H1 (cell line): ENCODE data around the gene BAD. TPM values are rescaled to one million over a fixed set of nuclear protein-coding genes. Genes with fewer than 3 reads are reported as not detected.

Experiments
- CTCF ChIA-PET: fragments of 300-600 bp; sonication (Branson Sonifier 250); formaldehyde crosslinking; loops from one replicate; lab custom pipeline; 2021; ENCODE audit not compliant: partially characterized antibody; lab: Charles Lee
- POLR2A ChIA-PET: fragments of 300-600 bp; sonication (Branson Sonifier 250); formaldehyde crosslinking; loops from one replicate; lab custom pipeline; 2021; ENCODE audit warnings: inconsistent platforms; ENCODE audit not compliant: partially characterized antibody; lab: Charles Lee
- DNase-seq, 2 experiments: peaks; one replicate each; pipeline versions ENCODE4 v3.0.0 to v3.0.0-alpha.2; 2010 to 2022; ENCODE audit warnings: low spot score in 2 of 2, low read depth in 1 of 2, mixed read lengths in 1 of 2
- FAIRE-seq: peaks from 2 replicates; lab custom pipeline; 2011; peaks lifted over from hg19 to GRCh38; lab: Jason Lieb, UNC
- H2AFZ ChIP-seq: 2 replicates; pipeline ENCODE4 v1.8.1; 2012; ENCODE audit warnings: low read length, inconsistent platforms
- H2AK5ac ChIP-seq: 2 replicates; pipeline ENCODE4 v1.6.1; 2013; ENCODE audit warnings: low read depth, low read length
- H2BK120ac ChIP-seq: replicated peaks from 2 replicates; pipeline ENCODE3; 2013; ENCODE audit warnings: low read depth, low read length, inconsistent platforms
- H2BK12ac ChIP-seq: 2 replicates; pipeline ENCODE4 v1.6.1; 2013; ENCODE audit warnings: low read depth, low read length
- H2BK15ac ChIP-seq: 2 replicates; pipeline ENCODE4 v1.6.1; 2013; ENCODE audit warnings: low read length
- H2BK20ac ChIP-seq: 2 replicates; pipeline ENCODE4 v1.6.1; 2013; ENCODE audit warnings: low read length
- H2BK5ac ChIP-seq: 2 replicates; pipeline ENCODE4 v1.6.1; 2013; ENCODE audit warnings: low read depth, low read length
- H3K14ac ChIP-seq: 2 replicates; pipeline ENCODE4 v1.6.1; 2013; ENCODE audit warnings: inconsistent platforms; ENCODE audit not compliant: insufficient read length
- H3K18ac ChIP-seq: 2 replicates; pipeline ENCODE4 v1.6.1; 2013; ENCODE audit warnings: low read length; ENCODE audit errors: extremely low read depth
- H3K23ac ChIP-seq: 2 replicates; pipeline ENCODE4 v1.6.1; 2013; ENCODE audit warnings: inconsistent platforms; ENCODE audit not compliant: insufficient read length
- H3K23me2 ChIP-seq: 2 replicates; pipeline ENCODE4 v1.6.1; 2013; ENCODE audit warnings: low read depth, low read length
- H3K27ac ChIP-seq: 2 replicates; pipeline ENCODE4 v1.6.1; 2011; ENCODE audit warnings: low read depth, low read length, inconsistent platforms
- H3K27me3 ChIP-seq, 4 experiments: replicated peaks in 1 of 4; 1 replicate in 1 of 4; 2 replicates in 3 of 4; pipeline versions ENCODE4 v1.6.1 to v1.8.1; 2011 to 2013; ENCODE audit warnings: low read length in 3 of 4, mild to moderate bottlenecking in 3 of 4, inconsistent platforms in 2 of 4, mixed read lengths in 2 of 4, moderate library complexity in 1 of 4; ENCODE audit not compliant: control insufficient read depth in 3 of 4, insufficient read depth in 3 of 4; ENCODE audit errors: extremely low read depth in 1 of 4
- H3K36me3 ChIP-seq, 4 experiments: 2 replicates each; pipeline versions ENCODE4 v1.6.1 to v1.8.1; 2011 to 2013; ENCODE audit warnings: mild to moderate bottlenecking in 4 of 4, low read length in 3 of 4, moderate library complexity in 2 of 4, control low read depth in 1 of 4, inconsistent platforms in 1 of 4; ENCODE audit not compliant: insufficient read depth in 4 of 4, control insufficient read depth in 2 of 4
- H3K4ac ChIP-seq: replicated peaks from 2 replicates; pipeline ENCODE3; 2013; ENCODE audit warnings: low read length, low read depth, mixed read lengths, inconsistent platforms; ENCODE audit not compliant: insufficient read length
- H3K4me1 ChIP-seq, 4 experiments: replicated peaks in 1 of 4; 1 replicate in 1 of 4; 2 replicates in 3 of 4; pipeline versions ENCODE4 v1.6.1 to v1.8.1; 2011 to 2013; ENCODE audit warnings: low read length in 3 of 4, inconsistent platforms in 2 of 4, mixed read lengths in 1 of 4; ENCODE audit not compliant: insufficient read depth in 4 of 4, control insufficient read depth in 3 of 4
- H3K4me2 ChIP-seq, 2 experiments: 2 replicates each; pipeline versions ENCODE4 v1.6.1 to v1.8.1; 2011 to 2013; ENCODE audit warnings: low read depth in 2 of 2, low read length in 2 of 2, control low read depth in 1 of 2, inconsistent platforms in 1 of 2, mild to moderate bottlenecking in 1 of 2; ENCODE audit not compliant: insufficient read depth in 1 of 2
- H3K4me3 ChIP-seq, 4 experiments: fragments of 200-600, 300-600 bp in 1 of 4; sonication (generic), shearing (Covaris generic), sonication (Bioruptor Twin) in 1 of 4; 2 replicates each; pipeline versions ENCODE4 v1.5.1 to v1.8.1; 2011 to 2016; ENCODE audit warnings: low read length in 4 of 4, low read depth in 3 of 4, control low read depth in 2 of 4, inconsistent platforms in 2 of 4, mild to moderate bottlenecking in 2 of 4, mixed read lengths in 1 of 4, moderate library complexity in 1 of 4; ENCODE audit not compliant: insufficient read depth in 2 of 4; ENCODE audit errors: extremely low read depth in 1 of 4
- H3K56ac ChIP-seq: replicated peaks from 2 replicates; pipeline ENCODE3; 2013; ENCODE audit warnings: low read depth, mild to moderate bottlenecking, mixed read lengths, low read length, inconsistent platforms; ENCODE audit not compliant: insufficient read length
- H3K79me1 ChIP-seq: 2 replicates; pipeline ENCODE4 v1.6.1; 2013; ENCODE audit warnings: low read depth, low read length, control low read depth
- H3K79me2 ChIP-seq, 2 experiments: 2 replicates each; pipeline versions ENCODE4 v1.6.1 to v1.8.1; 2012 to 2013; ENCODE audit warnings: low read length in 2 of 2, mild to moderate bottlenecking in 2 of 2, inconsistent platforms in 1 of 2; ENCODE audit not compliant: insufficient read depth in 2 of 2, control insufficient read depth in 1 of 2
- H3K9ac ChIP-seq, 4 experiments: replicated peaks in 1 of 4; 1 replicate in 1 of 4; 2 replicates in 3 of 4; pipeline versions ENCODE4 v1.6.1 to v1.8.1; 2011 to 2013; ENCODE audit warnings: low read depth in 3 of 4, low read length in 3 of 4, control low read depth in 2 of 4, mild to moderate bottlenecking in 2 of 4, moderate library complexity in 2 of 4, inconsistent platforms in 1 of 4; ENCODE audit errors: extremely low read depth in 1 of 4
- H3K9me3 ChIP-seq, 2 experiments: 2 replicates each; pipeline versions ENCODE4 v1.6.1 to v1.8.1; 2012 to 2013; ENCODE audit warnings: mild to moderate bottlenecking in 2 of 2, moderate library complexity in 2 of 2, control low read depth in 1 of 2, inconsistent platforms in 1 of 2, low read depth in 1 of 2, low read length in 1 of 2, mixed read lengths in 1 of 2; ENCODE audit not compliant: insufficient read depth in 2 of 2
- H4K20me1 ChIP-seq, 2 experiments: replicated peaks in 1 of 2; 2 replicates each; pipeline versions ENCODE3 to v1.8.1; 2011 to 2013; ENCODE audit warnings: inconsistent platforms in 2 of 2, low read length in 2 of 2, mild to moderate bottlenecking in 1 of 2; ENCODE audit not compliant: insufficient read depth in 2 of 2, control insufficient read depth in 1 of 2
- H4K5ac ChIP-seq: 2 replicates; pipeline ENCODE4 v1.6.1; 2013; ENCODE audit warnings: low read length, low read depth, mixed read lengths, inconsistent platforms; ENCODE audit not compliant: insufficient read length
- H4K8ac ChIP-seq: 2 replicates; pipeline ENCODE4 v1.8.0; 2013; ENCODE audit warnings: mild to moderate bottlenecking, moderate library complexity, low read length, inconsistent platforms; ENCODE audit not compliant: insufficient read depth; ENCODE audit errors: extremely low read depth
- H4K91ac ChIP-seq: replicated peaks from 2 replicates; pipeline ENCODE3; 2013; ENCODE audit warnings: low read length, mixed read lengths, inconsistent platforms; ENCODE audit not compliant: insufficient read length
- CBX5 ChIP-seq: fragments of 300-800, 300-1000 bp; sonication (generic); IDR thresholded peaks from 2 replicates; pipeline ENCODE4 v1.7.1; 2016; ENCODE audit warnings: antibody characterized with exemption, low read length, low read depth
- CBX8 ChIP-seq: fragments of 300-800, 300-1000 bp; sonication (generic); IDR thresholded peaks from 2 replicates; pipeline ENCODE4 v1.7.1; 2016; ENCODE audit warnings: low read depth, low read length, borderline replicate concordance
- GTF2F1 ChIP-seq: IDR thresholded peaks from 2 replicates; pipeline ENCODE4 v1.6.1; 2012; ENCODE audit warnings: low read depth, low read length, improper control_type of control experiment, borderline replicate concordance
- NRF1 ChIP-seq: IDR thresholded peaks from 2 replicates; pipeline ENCODE4 v1.6.1; 2011; ENCODE audit warnings: mild to moderate bottlenecking, low read depth, low read length, improper control_type of control experiment
- POLR2A ChIP-seq, 2 experiments: IDR thresholded peaks; 1 replicate in 1 of 2; 2 replicates in 1 of 2; pipeline ENCODE4 v1.6.1; 2011; ENCODE audit warnings: low read depth in 2 of 2, low read length in 2 of 2, mild to moderate bottlenecking in 2 of 2; ENCODE audit errors: control extremely low read depth in 1 of 2
- RAD21 ChIP-seq, 2 experiments: IDR thresholded peaks in 1 of 2; conservative IDR thresholded peaks in 1 of 2; 2 replicates each; pipeline ENCODE4 v1.6.1; 2011; ENCODE audit warnings: low read depth in 2 of 2, low read length in 2 of 2, improper control_type of control experiment in 1 of 2, inconsistent platforms in 1 of 2, mild to moderate bottlenecking in 1 of 2, moderate library complexity in 1 of 2
- SAP30 ChIP-seq: fragments of 300-600 bp; sonication (generic); IDR thresholded peaks from 2 replicates; pipeline ENCODE4 v1.7.1; 2012; ENCODE audit warnings: low read length, moderate library complexity, mild to moderate bottlenecking, inconsistent platforms; ENCODE audit not compliant: insufficient read depth, insufficient replicate concordance
- SP1 ChIP-seq: IDR thresholded peaks from 2 replicates; pipeline ENCODE4 v1.6.1; 2011; ENCODE audit warnings: low read depth, low read length
- SUZ12 ChIP-seq: fragments of 200-600 bp; sonication (generic); IDR thresholded peaks from 2 replicates; pipeline ENCODE4 v1.6.1; 2012; ENCODE audit warnings: mild to moderate bottlenecking, inconsistent platforms, low read length, moderate library complexity, mixed read lengths
- TBP ChIP-seq: IDR thresholded peaks from 2 replicates; pipeline ENCODE4 v1.6.1; 2011; ENCODE audit warnings: low read depth, low read length, improper control_type of control experiment
- WGBS, 2 experiments: shearing (Covaris generic) in 1 of 2; methylation state at CpG; one replicate each; pipeline versions ENCODE4 v1.1.6 to v1.1.7; 2013 to 2015; ENCODE audit warnings: low lambda C conversion rate in 2 of 2, mixed read lengths in 2 of 2, inconsistent platforms in 1 of 2, low coverage in 1 of 2, missing lambda C conversion rate in 1 of 2; ENCODE audit not compliant: insufficient replicate concordance in 2 of 2, insufficient coverage in 1 of 2, insufficient read length in 1 of 2; ENCODE audit errors: extremely low coverage in 1 of 2, missing lambda C conversion rate in 1 of 2; 5-methylcytosine and 5-hydroxymethylcytosine counted together
- polyA plus RNA-seq, 7 experiments: library from polyadenylated mRNA; depleted of rRNA in 3 of 7; stranded (reverse) in 5 of 7; unstranded in 2 of 7; fragments of >200 nt in 5 of 7; fragments of 200-250 nt in 2 of 7; gene quantifications; 1 replicate in 5 of 7; 2 replicates in 1 of 7; 4 replicates in 1 of 7; pipeline versions ENCODE4 v1.2.1 to v1.2.3, GENCODE V29; 2011 to 2013; ENCODE audit warnings: missing spikeins in 2 of 7, mixed read lengths in 2 of 7
- total RNA-seq: library from RNA; stranded (reverse); fragmentation: NEBNext Ultra II Directional; extraction: Animal tissue kit (Norgen Biotek cat#: 25700); gene quantifications from 2 replicates; pipeline ENCODE4 v1.2.1, GENCODE V29; 2021

The BAD gene
- total and polyA plus RNA-seq, 2 of the 8 experiments (the other 6 are each of a cell fraction or from before 2014, with no cell fraction given): 23.1 to 33.7 TPM

- peaks cover 0 to 16% (median 8%) of the 10 kb centered on the region in 4 experiments; a peak in 6 of 7 replicates for H3K4me1 ChIP-seq
- H3K27ac ChIP-seq: peak overlapping the region; percentile 87; the same call in 1 of the 2 replicates
- no peak overlapping the region for H2BK20ac ChIP-seq
- peaks cover 14% of the 10 kb centered on the region for H3K23me2 ChIP-seq
- no peak for DNase-seq
- H3K9me3 ChIP-seq: no peaks in the 10 kb centered on the region
- no peak for FAIRE-seq
- H4K91ac ChIP-seq: peak overlapping the region; percentile 17
- H4K20me1 ChIP-seq: peaks cover 0 to 13% of the 10 kb centered on the region in 2 experiments
- H2BK120ac ChIP-seq: no peak overlapping the region
- no peak overlapping the region for H3K14ac ChIP-seq
- no peak overlapping the region for H4K5ac ChIP-seq
- H3K23ac ChIP-seq: no peak overlapping the region
- no peak overlapping the region; a peak in 2 of 7 replicates for H3K9ac ChIP-seq
- H2AFZ ChIP-seq: no peak overlapping the region
- peaks cover 0 to 16% (median 7%) of the 10 kb centered on the region in 4 experiments; a peak in 4 of 8 replicates for H3K36me3 ChIP-seq
- peaks cover 0 to 3% (median 0%) of the 10 kb centered on the region in 4 experiments; a peak in 2 of 7 replicates for H3K27me3 ChIP-seq
- H3K79me1 ChIP-seq: no peaks in the 10 kb centered on the region
- WGBS, 2 experiments: 90% methylated on average over 11 of the region's 11 CpGs; no CpG with 5 or more reads in 1 of the 2 experiments
- H3K4me2 ChIP-seq: peak overlapping the region; percentile 82 to 85
- H3K79me2 ChIP-seq: peaks cover 0 to 6% of the 10 kb centered on the region in 2 experiments; a peak in 1 of 4 replicates
- H2BK5ac ChIP-seq: peak overlapping the region; percentile 88
- peak overlapping the region; percentile 27 for H3K4ac ChIP-seq
- POLR2A ChIA-PET: interaction anchor here (0.8 to 13.1 kb wide), 6 partner anchors 7 to 55 kb away, joined by 4 to 352 read pairs (median 6); partner anchors contain the start of genes FKBP2, NUDT22, PLCB3 and PPP1R14B
- no peak overlapping the region for H2BK15ac ChIP-seq
- TF ChIP-seq SP1: no peak
- TF ChIP-seq POLR2A (IDR thresholded peaks at IDR 0.05; ENCODE audit: control extremely low read depth in 1 of 2, low read depth in 2 of 2, low read length in 2 of 2): no peak
- no peak for TF ChIP-seq TBP
- TF ChIP-seq NRF1: no peak
- no peak for TF ChIP-seq RAD21 (IDR thresholded peaks at IDR 0.05 in 1 of 2, conservative IDR thresholded peaks at IDR 0.05 in 1 of 2; ENCODE audit: low read depth in 2 of 2, low read length in 2 of 2)
- no peak for TF ChIP-seq SAP30
- TF ChIP-seq CBX8: no peak
- no peak for TF ChIP-seq SUZ12
- TF ChIP-seq GTF2F1: no peak
- no peak for TF ChIP-seq CBX5
- TF ChIP-seq, all 59 proteins: peak for 0
- H3K18ac ChIP-seq: no peak overlapping the region
- peak overlapping the region; percentile 67 to 82 (median 78); a peak in 7 of 8 replicates for H3K4me3 ChIP-seq
- peak overlapping the region; percentile 84; the same call in 1 of the 2 replicates for H2BK12ac ChIP-seq
- peak overlapping the region; percentile 90 for H4K8ac ChIP-seq
- H3K56ac ChIP-seq: no peak overlapping the region
- CTCF ChIA-PET: interaction anchor here (1.6 to 4.5 kb wide), 2 partner anchors 12 to 33 kb away, joined by 4 to 26 read pairs; partner anchors contain the start of gene PLCB3
- peak overlapping the region; percentile 26; the same call in 1 of the 2 replicates for H2AK5ac ChIP-seq
Measured at GRCh38 chr11:64239662-64240434, 44.6 kb downstream of the BAD start.
